Fibroblast of mammary gland (primary cell): ENCODE measurements around the gene TNS1.

ENCODE experiments used
- DNase-seq: peaks from one replicate; pipeline ENCODE4 v3.0.0-alpha.2; 2010; ENCODE audit warnings: low read depth
- H3K4me3 ChIP-seq: 2 replicates; pipeline ENCODE4 v1.5.1; 2011; ENCODE audit warnings: low read depth, mild to moderate bottlenecking, low read length, moderate library complexity; ENCODE audit not compliant: control insufficient read depth
- TF ChIP-seq, protein P1 (sequence below): conservative IDR thresholded peaks from 2 replicates; pipeline ENCODE4 v1.5.1; 2011; ENCODE audit warnings: low read depth, low read length, inconsistent platforms; ENCODE audit not compliant: control insufficient read depth, insufficient read depth

Gene TNS1

DNA sequence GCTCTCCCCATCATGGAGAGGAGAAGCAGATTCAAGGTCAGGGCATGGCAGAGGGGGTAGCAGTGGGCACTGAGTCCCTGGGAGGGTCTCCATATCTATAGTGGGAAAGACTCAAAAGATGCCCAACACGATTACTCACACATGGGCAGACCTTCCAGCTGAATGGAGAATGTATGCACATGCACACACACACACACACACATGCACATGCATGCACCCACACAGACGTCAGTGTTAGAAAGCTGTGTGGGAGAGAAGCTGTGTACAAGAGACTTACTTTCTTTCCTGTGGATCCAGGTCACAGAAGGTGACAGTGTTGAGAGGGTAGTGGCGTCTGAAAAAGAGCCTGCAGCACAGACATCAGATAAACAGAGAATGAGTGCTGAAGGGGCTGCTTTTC lies 194.5 kb downstream of the TNS1 start:
- H3K4me3 ChIP-seq, result no peak overlapping the region
- no peak for DNase-seq
- TF ChIP-seq, protein P1, sequence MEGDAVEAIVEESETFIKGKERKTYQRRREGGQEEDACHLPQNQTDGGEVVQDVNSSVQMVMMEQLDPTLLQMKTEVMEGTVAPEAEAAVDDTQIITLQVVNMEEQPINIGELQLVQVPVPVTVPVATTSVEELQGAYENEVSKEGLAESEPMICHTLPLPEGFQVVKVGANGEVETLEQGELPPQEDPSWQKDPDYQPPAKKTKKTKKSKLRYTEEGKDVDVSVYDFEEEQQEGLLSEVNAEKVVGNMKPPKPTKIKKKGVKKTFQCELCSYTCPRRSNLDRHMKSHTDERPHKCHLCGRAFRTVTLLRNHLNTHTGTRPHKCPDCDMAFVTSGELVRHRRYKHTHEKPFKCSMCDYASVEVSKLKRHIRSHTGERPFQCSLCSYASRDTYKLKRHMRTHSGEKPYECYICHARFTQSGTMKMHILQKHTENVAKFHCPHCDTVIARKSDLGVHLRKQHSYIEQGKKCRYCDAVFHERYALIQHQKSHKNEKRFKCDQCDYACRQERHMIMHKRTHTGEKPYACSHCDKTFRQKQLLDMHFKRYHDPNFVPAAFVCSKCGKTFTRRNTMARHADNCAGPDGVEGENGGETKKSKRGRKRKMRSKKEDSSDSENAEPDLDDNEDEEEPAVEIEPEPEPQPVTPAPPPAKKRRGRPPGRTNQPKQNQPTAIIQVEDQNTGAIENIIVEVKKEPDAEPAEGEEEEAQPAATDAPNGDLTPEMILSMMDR, result no peak

DNA sequence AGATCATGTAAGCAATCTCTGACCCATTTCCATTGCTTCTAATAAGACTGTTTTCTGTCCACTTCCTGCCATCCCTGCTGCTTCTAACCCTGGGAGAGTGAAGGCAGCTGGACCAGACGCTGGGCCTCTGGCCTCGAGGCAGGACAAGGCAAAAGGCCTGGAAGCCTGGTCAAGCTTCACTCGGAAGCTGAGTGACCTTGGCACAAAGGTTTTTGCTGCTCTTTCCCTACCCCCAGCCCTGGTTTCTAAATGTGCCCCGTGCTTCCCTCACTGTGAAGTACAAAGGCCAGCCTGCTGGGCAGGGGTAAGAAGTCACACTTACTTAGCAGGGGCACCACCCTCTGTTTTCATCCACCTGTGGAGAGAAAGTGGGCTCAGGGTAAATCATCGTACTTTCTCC lies 195.0 kb downstream of the TNS1 start:
- no peak for DNase-seq
- TF ChIP-seq, protein P1, result no peak
- no peak overlapping the region for H3K4me3 ChIP-seq

DNA sequence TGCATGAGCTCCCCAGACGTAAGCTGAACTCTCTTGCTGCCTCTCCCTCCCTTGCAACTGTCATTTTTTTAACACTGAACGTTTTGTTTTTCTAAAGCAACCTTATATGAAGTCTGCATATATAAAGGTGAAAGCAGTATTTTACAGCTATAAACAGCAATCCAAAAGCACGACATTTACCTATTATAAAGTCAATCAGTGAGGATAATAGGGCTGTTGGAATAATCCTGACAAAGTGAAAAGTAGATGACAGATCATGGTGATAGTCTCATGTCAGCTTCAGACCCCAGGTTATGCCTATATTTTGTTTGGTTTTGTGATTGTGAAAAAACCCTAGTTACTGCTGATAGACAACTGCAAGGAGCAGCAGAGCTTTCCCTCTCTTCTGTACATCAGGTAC lies 195.8 kb downstream of the TNS1 start:
- no peak overlapping the region for H3K4me3 ChIP-seq
- TF ChIP-seq, protein P1, result no peak
- no peak for DNase-seq

DNA sequence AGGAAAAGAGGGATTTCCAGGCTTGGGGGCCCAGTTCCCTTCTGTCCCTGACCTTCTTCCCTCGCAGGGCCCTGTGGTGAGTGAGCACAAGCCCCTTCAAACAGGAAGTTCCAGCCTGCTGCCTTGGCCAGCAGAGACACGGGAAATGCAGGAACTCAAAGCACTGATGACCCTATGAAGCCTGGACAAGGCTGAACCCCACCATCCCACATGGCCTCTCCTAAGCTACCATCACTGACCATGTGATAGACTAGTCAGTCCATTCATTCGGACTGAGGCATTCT lies 196.4 kb downstream of the TNS1 start:
- no peak for DNase-seq
- no peak overlapping the region for H3K4me3 ChIP-seq
- TF ChIP-seq, protein P1, result no peak

DNA sequence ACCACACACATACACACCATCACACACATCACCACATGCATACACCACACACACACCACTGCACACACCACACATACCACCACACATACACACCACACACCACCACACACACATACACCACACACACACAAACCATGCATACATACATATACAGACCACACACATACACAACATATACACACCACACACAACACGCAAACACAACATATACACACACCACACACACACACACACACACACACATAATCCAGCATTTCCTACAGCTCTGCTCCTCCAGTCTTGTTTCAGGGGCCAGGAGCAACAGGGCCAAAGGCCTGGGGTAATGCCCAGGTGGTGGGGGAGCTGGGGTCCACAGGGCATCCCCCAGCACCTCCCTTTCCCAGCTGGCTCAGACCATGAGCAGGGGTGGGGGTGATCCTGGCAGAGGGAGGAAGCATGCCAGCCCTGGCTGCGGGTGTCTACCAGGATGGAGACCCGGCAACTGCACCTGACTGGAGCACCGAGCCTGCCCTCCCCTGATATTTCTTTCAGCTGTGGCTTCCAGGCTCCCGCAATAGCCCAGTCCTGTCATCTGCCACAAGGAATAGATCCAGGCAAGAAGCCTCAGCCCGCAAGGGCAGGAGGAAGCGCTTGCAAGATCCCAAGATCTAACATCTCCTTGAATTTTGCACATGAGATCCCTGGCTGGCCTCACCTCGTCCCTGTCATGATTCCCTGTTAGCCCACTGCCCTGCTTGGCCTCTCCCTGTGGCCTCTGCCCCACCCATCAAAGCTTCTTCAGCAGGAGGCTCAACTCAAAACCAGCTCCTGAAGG lies 196.9 kb downstream of the TNS1 start:
- TF ChIP-seq, protein P1, result no peak
- H3K4me3 ChIP-seq, result no peak overlapping the region
- DNase-seq, result no peak

DNA sequence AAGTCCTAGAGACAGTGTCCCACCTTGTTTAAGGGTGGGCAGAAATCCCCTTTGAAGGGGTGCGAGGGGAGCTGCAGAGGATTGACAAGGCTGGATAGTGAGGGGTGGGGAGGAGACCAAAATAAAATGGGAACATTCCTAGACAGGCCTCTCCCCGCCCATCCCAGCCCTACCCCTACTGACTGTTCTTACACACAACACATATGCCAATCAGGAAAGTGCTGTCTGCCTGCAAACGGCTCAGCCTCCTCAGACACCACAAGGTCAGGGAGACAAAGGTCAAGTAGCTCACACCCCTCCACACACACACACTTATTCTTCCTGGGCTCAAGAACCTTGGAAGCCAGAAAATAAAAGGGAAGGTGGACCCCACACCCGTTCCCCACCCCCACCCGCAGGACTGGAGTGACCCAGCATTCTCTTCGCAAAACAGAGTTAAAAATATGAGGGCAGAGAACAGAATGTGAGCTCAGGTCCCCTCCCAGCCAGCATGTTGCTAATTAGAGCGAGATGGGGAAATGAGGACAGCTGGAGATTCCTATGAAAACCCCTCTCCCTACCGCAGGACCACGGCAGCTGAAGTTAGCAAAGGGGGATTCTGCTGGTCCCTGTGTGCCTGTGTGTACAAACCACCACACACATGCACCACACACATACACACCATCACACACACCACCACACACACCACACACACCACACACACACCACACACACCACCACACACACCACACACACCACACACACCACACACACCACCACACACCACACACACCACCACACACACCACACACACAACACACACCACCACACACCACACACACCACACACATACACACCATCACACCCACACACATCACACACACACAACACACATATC lies 197.8 kb downstream of the TNS1 start:
- no peak overlapping the region for H3K4me3 ChIP-seq
- DNase-seq, result no peak
- TF ChIP-seq, protein P1, result no peak
